ENCODE measurements around the gene TMPRSS11D.

TMPRSS11D gene

DNA sequence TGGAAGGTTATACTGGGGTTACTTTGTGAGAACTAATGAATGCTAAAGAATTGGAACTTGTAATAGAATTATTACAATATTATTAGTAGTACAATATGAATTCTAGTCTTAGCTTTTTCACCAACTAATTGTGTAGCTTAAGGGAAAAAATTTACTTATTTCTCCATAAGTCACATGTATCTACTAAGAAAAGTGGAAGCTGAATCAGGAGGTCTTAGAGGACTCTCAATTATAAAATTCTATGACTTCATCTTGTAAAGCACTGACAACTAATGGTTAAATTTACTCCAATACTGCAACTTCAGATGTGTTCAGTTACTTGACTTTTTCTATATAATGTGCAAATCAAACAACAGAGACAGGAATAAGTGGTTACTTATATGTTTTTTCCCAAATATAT, 899 bp upstream of the TMPRSS11D start:
- DNase-seq: peak; percentile 9

DNA sequence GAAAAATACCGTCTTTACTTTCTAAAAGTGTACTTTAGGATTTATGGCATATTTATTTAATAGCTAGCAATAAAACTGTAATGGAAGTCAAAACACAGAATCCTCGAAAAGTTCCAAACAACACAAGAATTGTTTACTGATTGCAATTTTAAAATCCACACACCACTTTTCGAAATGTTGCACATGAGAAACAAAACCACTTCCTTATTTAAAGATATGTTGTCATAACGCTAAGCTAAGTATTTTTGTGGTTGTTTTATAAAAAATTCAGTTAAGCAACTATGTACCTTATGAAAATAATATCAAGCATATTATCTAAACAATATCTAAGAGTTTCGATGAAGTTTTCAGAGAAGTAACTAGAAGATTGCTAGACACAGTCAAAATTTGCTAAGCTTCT, 344 bp downstream of the TMPRSS11D start:
- peak; percentile 58 for DNase-seq

DNA sequence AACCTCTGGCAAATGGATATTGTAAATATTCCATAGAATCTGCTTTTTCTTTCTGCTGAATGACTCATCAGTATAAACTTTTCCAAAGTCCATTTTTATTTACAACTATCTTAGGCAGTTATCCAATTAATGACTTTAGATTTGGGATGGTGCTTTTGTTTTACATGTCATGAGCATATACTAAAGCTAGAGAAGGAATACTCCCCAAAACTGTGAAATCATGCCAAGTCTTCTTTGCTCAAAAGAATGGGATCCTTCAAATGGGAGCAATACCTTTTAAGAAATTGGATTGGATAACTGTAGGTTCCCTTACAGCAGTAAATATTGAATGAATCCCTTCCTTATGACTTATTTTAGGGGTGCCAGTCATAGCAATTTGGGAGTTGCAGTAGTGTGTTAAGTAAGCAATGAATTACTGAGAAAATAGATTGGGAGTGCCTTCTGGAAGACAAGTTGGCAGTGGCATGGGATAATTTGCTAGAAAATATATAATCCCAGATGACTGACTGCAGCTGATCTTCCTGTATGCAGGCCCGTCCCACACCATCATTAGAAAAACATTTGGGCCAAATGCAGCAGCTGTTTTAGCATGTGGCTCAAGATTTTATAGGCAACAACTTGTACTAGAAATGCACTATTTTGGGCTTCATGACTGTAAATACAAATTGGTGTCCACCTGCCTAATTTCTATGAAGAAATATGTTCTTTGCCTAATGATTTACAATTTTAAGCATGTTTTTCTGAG, 2.8 kb downstream of the TMPRSS11D start:
- no peak for DNase-seq

DNA sequence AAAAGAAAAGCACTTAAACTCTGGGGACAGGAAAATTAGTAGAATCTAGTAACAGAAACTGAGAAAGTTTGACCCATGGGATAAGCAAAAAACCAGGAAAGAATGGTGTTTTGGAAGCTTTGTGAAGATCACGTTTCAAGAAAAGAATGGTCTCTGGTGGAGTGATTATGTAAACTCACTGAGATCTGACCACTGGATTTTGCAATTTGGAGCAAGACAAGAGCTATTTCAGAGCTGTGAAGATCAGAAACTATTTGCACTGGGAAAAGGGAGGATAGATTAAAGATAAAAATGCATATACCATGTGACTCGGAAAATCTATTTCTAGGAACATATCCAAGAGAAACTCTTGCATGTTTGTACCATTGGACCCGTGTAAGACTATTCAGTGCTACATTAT, 4.3 kb downstream of the TMPRSS11D start:
- peak; percentile 24 for DNase-seq

DNA sequence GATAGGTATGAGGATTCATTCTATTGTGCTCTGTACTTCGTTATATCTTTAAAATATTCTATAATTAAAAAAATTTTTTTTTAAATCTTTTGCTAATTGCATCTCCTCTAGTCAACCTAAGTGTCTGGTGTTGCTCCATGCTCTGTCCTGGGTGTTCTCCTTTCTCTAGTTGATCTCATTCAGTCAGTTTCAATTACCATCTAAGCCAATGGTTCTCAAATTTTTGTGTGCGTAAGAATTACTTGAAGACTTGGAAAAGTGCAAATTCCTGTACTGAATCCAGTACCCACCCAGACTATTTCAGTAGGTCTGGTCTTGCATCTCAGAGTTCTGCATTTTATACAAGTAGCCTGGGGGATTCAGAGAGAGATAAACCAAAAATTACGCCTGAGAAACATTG, 6.7 kb downstream of the TMPRSS11D start:
- no peak for DNase-seq

DNA sequence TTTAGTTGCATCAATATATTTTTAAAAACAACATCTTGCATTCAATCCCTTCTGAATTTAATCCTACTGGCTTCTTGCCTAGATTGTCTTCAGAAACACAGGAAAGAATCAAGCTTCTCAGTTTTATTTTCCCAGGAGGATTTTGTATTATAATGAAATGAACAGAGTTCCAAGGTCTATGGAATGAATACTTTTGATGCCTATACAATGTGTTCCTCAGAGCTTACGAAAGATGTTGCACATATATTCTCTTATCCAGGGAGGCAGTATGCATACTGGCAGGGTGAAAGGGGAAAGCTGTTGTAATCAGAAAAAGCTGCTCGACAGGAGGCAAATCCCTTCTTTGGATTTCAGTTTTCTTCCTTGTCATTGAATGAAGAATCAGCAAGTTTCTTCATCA, 8.8 kb downstream of the TMPRSS11D start:
- no peak for DNase-seq

DNA sequence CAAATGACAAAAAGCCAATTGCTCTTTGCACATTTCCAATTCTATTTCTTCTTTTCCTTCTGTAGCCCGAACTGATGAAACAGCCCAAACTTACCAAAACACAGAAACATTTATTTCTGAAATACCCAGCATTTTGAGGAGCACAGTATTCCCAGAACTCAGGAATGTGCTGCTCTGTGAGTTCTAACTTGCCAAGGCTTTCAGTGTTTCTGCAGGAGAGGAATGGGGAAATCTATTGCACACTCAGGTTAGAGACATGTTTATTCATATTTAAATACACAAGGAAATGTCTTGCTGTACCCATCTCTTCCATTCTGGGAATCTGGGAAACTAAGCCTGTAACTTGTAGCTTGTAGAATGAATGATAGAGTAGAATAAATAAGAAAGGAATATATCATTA, 10.7 kb downstream of the TMPRSS11D start:
- no peak for DNase-seq

DNA sequence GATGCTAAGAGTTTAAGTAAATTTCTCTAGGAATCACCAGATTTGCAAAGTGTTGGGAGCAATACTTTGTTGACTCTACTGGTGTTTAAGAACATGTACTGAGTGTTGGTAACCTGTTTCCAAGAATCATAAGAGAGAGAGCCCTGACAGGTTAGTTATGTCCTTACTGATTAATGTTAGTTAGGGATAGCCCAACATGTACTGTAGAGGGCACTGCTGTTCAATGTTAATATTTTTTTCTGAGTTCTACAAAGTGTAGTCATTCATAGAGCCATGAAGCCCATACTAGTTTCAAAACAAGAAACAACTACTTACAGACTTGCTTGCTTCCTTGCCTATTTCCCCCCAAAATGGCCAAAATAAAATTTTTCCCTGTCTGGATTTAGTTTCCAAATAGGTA, 11.9 kb downstream of the TMPRSS11D start:
- DNase-seq: peak; percentile 73

DNA sequence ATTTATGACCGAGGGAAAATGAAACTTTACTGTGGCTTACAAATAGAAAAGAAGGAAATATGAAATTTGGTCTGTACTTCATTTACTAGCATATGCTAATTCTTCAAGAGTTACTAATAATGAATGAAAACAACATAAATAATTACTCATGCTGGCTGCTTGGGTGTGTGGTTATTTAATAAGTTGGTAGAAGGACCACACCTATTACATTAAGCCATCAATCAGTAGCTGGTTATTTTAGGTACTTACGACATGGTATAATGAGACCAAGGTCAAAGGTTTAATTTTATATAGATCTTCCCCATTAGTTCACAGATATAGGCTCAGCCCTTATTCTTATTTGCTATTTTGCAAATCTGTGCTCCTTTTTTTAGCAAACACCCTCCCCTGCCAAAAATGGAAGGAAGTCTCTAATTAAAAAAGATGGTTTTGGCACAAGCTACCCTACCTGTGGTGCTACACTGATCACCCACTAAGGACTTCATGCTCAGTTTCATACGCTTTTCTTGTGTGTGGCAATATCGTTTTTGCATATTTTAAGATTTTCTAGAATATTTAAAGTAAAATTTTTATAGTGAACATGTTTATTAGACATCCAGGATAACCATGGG, 14.1 kb downstream of the TMPRSS11D start:
- no peak for DNase-seq

DNA sequence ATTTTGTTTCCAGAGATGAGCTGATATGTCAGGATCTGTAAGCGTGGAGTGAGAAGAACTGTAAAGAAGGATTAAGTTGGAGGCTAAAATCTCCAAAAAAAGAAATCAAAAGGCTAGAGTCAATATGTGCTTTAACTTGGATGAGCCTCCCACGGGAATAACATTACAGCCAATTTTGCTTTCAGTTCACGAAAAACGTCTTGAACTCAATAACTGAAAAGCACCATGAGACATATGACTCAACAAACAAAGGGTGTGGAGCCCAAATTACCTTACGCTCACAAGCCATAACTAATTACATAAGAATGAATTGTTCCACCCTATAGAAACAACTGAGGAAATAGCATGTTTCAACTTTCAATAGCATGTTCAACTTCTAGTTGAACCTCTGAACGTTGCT, 22.3 kb downstream of the TMPRSS11D start:
- DNase-seq: no peak

DNA sequence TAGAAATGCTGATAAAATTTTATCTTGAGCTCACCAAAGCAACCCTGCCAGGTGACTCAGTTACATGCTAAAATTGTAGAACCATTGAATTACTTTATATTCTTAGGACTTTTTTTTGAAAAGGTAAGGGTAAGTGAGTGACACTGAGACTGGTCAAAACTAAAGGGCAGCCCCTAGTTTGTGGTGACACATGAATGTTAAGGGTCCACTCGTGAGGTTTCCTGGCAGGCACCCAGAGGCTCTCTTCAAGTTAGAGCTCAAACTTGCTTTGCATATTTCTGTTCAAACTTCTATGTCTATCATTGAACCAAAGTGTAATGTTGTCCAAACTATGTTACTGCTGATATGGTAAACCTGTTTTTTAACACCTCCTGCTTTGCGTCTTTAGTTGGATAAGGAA, 30.5 kb downstream of the TMPRSS11D start:
- no peak for DNase-seq

DNA sequence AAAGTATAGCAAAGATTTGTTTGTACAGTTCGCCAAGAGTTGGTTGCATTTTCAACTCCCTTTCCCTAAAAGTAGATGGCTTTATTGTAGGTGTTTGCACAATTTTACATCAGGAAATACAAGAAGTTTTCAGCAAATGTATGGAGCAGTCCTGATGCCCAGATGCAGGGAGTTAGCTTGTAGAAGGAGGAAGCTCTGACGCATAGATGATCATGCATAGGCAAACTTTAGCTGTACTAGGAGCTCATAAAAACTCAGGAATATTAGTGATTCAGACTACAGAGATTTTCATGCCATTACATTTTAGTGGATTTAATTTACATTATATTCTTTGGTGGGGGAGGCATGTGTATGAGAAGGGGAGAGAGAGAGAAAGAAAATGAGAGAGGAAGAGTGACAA, 62.9 kb downstream of the TMPRSS11D start:
- DNase-seq: no peak

DNA sequence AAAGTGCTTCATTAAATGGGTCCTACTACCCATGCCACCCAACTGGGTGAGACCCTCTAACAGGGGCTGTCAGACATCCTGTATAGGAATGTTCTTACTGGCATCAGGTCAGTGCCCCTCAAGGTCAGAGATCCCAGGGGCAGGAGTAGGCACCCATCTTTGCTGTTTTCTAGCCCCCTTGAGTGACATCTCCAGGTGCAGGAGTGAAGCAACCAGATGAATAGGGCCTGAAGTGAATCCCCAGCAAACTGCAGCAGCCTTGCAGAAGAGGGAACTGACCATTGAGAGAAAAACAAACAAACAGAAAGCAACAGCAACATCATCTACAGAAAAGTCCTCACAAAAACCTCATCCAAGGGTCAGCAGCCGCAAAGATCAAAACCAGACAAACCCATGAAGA, 73.8 kb downstream of the TMPRSS11D start:
- DNase-seq: no peak

DNA sequence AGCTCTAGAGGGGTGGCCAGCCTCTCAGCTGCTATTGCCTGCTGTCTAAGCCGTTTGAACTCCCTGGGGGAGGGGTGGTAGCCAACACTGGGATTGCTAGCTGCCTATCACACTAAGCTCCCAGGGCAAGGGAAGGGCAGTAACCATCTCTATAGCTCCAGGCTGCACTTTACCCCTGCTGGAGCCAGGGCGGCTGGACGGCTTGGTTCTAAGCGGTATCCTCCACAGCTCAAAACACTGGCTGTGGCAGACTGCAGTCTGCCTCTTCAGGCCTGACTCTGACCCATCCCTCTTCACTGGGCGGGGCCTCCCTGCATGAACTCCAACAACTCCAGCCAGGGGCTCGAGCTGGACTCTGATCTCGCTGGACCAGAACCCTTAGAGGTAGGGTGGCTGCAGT, 74.3 kb downstream of the TMPRSS11D start:
- DNase-seq: no peak

DNA sequence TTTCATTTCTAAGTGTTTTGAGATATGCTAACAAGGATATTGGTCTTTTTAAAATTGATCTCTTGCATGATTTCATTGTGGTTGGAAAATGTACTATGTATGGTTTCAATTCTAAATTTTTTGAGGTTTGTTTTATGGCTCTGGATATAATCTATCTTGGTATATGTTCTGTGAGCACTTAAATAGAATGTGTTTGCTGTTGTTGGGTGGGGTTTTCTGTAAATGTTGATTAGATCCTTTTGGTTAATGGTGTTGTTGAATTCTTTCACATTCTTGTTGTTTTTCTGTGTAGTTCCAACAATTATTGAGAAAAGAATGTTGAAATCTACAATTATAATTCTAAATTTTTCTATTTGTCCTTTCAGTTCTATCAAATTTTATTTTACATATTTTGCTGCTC, 87.0 kb downstream of the TMPRSS11D start:
- no peak for DNase-seq

DNA sequence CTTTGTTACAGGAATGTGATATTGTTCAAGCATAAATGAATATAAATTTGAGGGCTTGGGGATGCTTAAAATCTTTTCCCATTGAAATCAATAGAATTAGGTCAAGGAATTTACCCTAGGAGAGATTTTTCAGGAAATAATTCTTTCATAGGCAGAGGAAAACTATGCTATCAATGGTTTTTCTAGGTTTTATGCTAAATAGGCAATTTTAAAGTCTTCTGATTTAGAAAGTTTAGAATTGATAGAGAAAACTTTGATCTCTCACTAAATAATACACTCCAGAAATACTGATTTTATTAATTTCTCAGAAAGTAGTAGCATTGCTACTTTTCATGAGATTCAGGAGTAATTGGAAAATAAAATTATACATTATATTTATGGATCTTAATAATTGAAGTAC, 93.1 kb downstream of the TMPRSS11D start:
- DNase-seq: no peak

DNA sequence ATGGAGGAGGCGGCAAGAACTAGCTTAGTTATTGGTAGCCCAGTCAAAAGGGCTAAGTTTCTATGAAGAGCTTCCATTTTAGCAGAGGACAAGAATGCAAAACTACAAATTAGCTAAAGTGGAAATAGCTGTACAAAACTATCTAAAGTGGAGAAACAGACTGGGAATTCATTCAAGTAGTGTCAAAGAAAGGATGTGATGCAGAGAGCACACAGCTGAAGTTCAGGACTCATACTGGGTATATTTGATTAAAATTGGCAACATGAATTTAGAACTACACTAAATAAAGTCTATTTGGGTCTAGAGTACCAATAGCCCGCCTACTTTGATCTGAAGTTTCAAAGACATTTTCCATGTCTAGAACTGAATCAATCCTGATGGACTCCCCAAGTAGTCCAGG, 96.5 kb downstream of the TMPRSS11D start:
- no peak for DNase-seq

DNA sequence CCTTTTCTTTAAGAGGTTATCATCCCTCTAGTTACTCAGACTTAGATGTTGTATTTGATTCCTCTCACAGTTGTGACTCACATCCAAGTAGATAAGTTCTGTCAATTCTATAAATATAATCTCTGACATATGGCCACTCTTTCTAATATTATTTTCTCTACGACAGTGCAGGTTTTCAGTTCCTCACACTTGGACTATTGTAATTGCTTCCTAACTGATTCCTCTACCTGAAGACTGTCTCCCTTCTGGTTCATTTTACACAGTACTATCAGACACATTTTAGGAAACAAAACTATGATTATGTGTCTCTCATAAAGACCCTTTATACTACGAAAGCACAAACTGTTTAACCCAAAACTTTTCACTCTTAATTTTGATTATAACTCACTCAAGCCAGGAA, 98.3 kb downstream of the TMPRSS11D start:
- DNase-seq: no peak

DNA sequence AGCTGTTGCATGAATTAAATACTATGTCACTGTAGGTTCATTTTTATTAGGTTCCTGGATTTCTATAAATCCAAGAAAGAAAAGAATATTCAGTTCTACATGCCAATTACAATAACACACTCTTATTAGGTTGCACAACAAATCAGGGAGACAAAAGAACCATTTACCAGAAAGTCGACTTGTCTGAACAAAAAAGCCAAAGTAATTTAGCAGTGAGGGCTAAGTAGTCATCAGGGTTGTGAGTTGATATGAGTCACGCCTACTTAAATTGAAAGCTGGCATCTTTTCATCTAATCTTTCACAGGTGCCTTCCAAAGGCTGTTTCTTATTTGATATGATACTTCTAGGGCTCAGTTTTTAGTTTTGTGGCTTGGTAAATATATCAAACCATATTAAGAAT, 104.2 kb downstream of the TMPRSS11D start:
- DNase-seq: no peak

DNA sequence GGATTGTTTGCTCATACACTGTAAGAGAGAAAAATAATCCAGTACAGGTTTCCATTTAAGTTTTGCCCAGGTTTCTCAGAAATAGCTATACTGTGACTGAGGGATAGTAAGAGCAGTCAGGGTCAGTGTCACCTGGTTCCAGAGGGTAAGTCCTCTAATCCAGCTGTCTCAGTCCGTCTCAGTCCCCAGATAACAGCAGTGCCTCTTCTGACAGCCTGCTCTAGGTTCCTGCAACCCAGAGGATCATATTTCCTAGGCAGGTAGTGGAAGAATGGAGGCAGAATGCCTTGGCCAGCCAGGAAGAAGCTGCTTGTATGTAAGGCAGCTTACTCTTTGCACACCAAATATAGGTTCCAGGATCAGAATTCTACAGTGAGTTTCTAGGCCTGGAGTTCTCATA, 107.1 kb downstream of the TMPRSS11D start:
- DNase-seq: no peak

All from hematopoietic multipotent progenitor cell treated with erythropoietin and hydrocortisone succinate and interleukin-3 and kit ligand, for 4 days (in vitro differentiated cells).